Activated T-helper 9 cell treated with anti-CD3 and anti-CD28 coated beads, Interleukin-2, amount 50 U/mL, for 16 hours (primary cell): ENCODE results near the gene ESAM.
A peak's percentile ranks its signal among the peaks of the same experiment; 100 is the strongest.

Experiments
- DNase-seq: peaks from one replicate; pipeline ENCODE4 v3.0.0-alpha.2; 2020; ENCODE audit warnings: low read depth

The ESAM gene, protein sequence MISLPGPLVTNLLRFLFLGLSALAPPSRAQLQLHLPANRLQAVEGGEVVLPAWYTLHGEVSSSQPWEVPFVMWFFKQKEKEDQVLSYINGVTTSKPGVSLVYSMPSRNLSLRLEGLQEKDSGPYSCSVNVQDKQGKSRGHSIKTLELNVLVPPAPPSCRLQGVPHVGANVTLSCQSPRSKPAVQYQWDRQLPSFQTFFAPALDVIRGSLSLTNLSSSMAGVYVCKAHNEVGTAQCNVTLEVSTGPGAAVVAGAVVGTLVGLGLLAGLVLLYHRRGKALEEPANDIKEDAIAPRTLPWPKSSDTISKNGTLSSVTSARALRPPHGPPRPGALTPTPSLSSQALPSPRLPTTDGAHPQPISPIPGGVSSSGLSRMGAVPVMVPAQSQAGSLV

DNA sequence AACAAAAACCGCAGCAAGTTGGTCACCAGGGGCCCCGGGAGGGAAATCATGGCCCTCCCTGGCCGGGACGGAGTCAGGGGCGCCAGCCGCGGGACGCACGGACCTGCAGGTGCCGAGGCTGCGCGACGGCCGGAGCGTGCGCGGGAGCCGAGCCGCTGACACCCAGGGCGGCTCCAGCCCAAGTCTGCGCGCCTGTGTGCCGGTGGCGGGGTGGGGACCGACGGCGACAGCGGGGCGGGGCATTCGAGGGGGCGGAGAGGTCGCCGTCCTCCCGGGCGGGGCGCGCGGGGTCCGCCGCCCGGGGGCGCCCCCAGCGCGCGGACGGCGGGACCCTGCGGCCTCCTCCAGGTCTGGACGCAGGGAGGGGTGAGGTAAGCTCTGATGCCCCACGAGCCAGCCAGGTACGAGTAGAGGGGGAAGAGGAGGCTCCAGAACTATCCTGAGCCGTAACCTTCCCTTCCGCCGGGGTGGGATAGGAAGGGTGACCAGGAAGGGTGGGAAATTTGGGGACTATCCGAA lies at the start of gene ESAM:
Gene ESAM, minus strand, starts transcription at position 186 of the 519 bp plus-strand sequence. Its CDS starts 136 bp downstream, at position 50.
- DNase-seq: peak; percentile 58

DNA sequence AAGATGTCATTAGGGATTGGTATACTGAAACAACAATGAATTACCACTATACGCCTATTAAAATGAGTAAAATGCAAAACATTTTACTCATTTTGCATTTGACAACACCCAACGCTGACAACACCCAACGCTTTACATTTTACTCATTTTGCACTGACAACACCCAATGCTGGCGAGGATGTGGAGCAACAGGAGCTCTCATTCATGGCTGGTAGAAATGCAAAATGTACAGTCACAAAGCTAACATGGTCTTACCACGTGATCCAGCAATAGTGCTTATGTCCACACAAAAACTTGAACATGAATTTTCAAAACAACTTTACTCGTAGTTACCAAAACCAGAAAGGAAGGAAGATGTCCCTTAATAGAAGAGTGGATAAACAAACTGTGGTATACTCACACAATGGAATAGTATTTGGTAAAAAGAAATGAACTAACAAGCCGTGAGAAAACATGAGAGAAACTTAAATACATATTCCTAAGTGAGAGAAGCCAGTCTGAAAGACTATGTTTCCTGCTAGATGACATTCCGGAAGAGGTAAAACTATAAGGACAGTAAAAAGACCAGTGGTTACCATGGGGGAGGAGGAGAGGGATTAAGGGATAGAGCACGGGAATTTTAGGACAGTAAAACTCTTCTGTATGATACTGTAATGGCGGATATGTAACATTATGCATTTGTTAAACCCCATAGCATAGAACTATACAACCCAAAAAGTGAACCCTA lies 49.5 kb upstream of the ESAM start:
- no peak for DNase-seq

DNA sequence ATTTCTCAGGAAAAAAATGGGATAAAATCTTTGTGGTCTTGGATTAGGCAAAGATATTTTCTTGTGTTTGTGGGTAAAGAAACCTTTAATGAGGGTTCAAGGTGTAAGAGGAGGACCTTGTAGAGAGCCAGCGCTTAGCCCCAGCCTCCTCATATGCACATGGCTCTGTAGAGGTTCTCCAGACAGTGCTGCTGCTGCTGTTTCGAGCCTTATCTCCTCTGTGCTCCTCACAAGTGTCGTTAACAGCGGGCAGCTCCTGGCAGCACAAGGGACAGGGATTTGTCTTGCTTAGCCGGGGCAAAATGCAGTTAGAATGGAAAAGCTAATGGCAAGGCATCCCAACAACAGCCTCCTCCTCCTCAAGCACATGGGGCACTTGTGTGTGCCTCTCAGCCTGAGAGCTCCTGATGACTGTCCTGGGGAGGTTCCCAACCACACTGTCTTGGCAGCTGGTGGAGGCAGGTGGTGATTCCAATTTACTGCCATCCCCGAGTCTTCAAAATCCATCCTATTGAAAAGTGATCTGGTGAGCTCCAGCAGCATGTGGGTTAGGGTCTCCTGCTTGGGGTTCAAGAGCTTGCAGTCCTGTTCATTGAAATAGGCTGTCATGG lies 45.7 kb upstream of the ESAM start:
- no peak for DNase-seq

DNA sequence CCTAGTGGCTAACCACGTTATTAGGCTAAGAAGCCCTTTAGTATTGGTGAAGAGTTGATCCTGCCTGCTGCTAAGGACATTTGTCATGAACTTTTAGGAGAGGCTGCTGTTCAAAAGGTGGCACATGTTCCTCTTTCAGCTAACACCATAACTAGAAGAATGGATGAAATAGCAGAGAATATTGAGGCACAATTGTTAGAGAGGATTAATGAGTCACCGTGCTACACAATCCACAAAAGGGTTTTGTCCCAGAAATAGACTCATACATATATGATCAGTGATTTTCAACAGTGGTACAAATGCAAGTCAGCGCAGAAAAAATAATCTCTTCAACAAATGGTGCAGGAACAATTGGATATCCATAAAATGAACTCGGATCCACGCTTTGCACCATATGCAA lies 45.1 kb upstream of the ESAM start:
- no peak for DNase-seq

DNA sequence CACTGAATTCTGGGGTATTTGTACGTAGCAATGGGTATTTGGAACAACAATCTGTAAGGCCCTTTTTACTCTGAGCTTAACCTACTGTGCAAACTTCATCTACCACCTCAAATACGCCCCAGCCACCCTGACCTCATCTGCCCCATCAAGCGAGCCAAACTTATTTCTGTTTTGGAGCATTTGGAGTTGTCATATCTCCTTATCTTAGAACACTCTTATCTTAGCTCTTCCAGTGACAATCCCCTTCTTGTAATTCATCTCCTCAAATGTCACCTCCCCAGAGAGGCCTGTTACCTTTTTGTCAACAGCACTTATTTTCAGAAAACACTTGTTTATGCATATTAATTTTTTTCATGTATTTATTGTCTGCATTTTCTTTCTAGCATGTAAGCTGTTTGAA lies 42.8 kb upstream of the ESAM start:
- DNase-seq: no peak

DNA sequence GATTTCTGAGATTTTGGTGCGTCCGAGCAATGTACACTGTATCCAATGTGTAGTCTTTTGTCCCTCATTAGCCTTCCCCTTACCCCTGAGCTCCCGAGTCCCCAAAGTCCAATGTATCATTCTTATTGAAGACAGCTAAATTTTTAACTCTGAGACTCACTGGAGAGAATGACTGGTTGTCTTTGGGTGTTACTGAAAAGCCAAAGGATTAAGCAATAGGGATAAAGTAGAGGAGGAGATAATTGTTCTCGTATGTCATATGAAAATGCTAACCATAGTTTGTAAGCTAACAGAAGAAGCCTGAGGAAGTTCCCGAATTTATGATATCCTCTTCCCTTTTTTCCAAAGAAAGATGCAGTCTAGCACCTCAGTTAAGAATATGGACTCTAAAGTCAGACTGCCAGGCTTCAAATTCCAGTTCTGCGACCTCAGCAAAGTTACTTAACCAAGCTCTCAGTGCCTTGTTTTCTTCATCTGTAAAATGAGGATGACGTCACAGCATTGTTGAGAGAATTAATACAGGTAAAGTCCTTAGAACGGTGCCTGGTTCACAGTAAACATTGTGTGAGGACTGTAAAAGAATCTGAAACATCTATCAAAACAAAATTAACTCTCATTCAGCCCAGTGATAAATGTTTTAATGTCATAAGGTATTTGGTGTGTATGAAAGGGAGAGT lies 39.7 kb upstream of the ESAM start:
- DNase-seq: no peak

DNA sequence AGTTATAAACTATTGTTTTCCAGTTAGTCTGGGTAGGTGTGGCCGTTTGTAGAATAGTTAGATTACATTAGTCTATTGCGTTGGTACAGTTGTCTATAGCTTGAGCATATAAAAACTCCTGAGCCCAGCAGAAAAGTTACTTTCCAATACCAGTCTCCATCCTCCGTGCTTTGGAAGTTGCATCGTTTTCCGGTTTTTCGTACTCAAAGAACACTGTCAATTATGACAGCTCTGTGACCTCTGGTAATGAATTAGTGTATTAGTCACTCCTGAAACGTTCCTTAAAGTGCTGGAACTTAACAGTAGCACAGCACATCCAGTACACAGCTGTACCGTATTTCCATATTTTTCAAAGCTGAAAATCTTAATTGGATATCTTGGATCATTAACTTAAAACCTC lies 38.9 kb upstream of the ESAM start:
- DNase-seq: no peak

DNA sequence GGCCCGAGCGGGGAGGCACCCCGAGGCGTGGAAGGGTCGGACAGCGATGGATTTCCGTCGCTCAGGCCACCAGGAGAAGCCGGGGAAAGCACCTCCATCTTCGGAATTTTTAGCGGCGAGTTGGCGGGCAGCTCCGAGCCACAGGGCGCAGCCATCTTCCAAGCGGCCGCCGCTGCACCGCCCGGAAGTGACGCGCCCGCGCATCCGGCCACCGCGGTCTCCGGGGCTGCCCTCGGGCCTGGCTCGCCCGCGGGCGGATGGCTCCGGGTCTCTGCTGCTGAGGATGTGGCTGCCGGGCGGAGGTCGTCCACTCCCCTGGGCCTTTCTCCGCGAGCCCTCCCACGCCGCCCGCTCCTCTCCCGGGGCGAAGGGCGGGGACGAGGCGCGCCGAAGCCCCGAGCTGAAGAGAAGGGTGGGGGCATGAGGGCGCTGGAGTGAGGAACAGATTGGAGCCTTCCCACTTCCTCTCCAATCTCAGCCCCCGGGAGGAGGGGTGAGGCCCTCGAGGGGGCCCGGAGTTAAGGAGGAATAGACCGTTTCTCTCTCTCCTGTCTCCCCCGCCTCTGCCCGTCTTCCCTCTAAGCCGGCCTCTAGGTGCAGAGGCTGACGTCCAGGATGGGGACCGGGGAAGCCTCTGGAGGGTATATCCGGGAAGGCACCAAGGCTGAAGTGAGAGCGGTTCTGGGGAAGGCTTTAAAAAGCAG lies 38.3 kb upstream of the ESAM start, which contains the start of gene MSANTD2:
Gene MSANTD2, minus strand, starts transcription at position 181 of the 704 bp plus-strand sequence. Its CDS starts 26 bp downstream, at position 155.
- DNase-seq: peak; percentile 71

DNA sequence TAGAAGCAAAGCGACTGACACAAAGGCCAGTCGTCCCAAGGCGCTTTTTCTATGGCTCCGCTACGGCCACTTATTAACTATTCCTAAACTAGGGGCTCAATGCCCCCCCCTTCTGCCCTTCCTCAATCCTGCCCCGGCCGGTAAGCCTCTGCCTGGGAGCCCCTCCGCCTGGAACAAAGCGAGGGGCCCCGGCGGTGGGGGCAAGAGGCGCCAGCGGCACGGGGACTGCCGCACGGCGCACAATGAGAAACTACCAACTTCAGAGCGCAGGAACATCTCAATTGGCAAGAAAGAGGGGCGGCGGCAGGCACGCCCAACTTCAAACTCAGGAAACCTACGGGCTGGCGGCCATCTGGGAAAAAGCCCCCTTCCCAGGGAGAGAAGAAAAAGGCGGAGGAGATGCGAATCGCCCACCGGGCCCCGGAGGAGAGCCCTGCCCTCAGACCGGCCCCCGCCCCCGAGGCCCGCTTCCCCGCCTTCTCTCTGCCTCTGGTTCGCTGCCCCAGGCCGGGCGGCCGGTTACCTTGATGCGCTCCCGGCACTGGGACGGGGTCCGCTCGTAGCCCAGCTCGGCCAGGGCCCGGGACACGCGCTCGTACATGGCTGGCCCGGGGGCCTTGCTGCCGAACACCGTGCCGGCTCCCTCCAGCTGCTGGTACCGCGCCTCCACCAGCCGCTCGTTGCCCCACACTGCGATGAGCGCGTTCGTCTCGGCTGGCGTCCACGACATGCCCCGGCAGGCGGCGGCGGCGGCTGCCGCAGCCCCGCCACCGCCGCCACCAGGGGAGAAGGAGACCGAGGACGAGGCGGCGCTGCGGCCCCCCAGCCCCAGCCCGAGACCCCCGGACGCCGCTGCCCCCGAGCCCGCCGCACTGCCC lies 37.5 kb upstream of the ESAM start:
- DNase-seq: peak; percentile 29

DNA sequence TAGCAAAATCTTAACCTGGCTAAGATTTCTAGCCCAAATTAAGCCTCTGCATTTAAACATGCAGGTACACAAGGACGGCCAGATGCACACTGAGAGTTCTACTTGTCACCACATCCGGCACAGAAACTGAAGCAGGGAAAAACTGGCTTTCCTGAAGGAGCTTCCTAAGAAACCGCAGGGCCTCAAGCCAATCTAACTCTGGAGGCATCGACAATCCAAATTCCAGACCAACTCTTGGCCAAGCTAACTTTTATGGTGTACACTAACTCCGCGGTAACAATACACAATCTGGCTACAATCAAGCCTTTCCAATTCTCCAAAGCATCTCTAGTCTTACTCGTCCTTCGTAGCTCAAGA lies 36.9 kb upstream of the ESAM start:
- DNase-seq: no peak

DNA sequence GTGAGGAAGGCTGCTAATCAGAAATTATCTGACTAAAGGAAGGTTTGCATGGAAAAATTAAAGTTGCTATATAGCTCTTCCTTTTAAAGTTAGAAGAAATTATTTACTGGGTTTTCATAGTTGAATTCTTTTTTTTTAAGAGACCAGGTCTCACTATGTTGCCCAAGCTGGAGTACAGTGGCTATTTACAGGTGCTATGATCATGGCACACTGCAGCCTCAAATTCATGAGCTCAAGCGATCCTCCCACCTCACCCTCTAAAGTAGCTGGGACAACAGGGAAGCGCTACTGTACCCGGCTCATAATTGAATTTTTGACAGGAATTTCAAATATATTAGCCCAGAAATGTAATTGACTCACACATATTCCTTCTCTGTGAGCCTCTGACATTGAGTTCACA lies 34.2 kb upstream of the ESAM start:
- DNase-seq: no peak

DNA sequence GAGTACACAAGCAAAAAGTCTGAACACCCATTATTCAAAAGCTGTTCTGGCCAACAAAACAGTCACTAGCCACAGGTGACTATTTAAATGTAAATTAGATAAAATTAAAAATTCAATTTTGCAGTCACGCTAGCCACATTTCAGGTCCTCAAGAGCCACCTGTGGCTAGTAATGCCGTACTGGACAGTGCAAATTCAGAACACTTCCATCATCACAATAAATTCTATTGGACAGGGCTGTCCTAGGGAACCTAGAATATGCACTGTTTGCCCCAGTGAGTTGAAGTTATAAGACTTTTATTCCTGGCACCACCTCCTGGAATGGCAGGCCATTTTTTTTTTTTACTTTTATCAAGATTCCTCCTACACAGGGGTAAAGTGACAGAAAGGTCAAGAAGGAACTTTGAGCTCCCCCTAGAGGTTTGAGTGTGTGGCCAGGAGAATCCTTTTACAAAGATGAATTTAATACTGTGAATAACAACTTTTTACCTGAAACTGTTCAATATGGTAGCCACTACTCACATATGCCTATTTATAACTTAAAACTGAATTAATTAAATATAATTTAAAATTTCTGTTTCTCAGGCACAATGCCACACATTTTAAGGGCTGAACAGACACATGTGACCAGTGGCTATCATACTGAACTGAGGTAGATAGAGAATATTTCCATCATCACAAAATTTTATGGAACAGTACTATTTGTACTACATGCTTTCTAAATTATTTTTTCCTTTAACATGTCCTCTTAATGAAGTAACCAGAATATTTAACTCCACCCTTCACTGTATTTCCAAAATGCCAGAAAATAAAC lies 31.6 kb upstream of the ESAM start:
- no peak for DNase-seq

DNA sequence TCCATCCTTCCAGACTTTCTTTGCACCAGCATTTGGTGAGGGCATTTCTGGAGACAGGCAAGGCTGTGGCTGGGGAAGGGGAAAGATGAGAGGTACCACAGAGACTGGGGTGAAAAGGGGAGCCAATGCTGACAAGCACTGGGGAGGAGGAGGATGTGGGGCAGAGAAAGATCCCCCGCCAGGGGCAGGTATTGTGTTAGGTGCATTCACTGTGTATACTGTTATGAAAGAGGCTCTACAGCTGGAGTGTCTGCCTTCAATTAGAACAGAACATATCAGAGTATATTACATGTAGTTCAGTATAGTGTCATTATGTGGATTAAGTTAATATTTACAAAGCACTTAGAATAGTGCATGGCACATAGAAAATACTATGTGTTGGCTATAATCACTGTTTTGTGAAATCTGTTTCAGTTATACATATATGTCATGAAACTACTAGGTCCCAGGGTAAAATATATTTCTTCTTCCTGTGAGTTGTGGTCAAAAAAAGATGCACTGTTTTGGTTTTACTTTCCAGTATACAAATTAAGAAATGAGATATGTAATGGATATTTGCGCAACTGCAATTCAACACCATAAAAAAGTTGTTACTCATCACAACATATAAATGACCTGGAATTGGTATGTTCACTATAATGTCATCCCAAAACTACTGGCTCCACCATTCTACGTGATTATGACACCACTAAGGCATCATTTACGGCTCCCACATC lies 29.7 kb upstream of the ESAM start:
- DNase-seq: no peak

DNA sequence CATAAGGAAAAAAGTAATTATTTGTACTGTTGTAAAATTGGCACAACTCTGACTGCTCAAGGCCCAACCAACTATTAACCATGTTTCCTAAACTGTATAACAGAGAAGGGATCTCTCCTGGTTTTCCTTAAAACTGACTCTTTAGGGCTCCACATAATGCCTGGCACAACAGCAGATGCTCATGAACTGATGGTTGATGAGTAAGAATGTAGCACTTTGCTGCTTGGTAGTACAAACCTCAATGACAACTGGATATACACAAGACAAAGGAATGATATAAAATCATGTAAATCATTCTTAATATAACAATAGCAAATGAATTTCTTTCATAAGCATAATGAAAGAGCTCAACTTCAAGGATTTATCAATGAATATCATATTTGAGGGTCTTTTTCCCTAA lies 26.4 kb upstream of the ESAM start:
- DNase-seq: no peak

DNA sequence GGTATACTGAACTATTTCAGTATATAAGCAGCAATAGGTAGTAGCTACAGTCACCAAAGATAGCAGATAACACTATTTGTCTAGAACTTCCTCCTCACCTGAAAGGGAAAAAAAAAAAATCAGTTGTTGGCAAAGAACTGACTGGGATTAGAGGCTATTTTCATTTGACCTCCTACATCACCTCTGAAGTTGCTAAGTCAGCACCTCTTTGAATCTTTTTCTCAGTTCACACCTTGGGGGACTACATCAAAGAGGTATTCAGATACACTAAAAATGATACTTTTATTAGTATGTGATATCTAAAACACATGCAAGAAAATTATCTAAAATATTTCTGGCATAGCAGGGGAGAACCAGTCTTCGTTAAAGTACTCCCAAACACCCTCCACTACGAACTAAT lies 22.0 kb upstream of the ESAM start:
- DNase-seq: no peak

DNA sequence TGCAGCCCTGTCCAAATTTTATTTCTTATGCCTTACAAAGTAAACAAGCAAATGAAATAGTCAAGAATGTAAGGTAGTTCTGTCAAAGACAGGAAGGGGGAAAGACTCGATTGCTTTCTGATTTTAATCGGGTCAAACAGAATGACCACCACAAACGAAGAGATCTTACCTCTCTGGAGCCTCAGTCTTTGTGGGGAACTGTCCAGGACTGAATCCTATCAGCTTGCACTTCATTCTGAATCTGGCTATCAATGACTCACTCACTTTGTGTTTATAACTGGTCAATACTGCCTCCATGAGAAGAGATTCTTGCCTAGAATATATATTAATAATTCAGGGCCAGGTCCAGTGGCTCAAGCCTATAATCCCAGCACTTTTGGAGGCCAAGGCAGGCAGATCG lies 20.9 kb upstream of the ESAM start:
- no peak for DNase-seq

DNA sequence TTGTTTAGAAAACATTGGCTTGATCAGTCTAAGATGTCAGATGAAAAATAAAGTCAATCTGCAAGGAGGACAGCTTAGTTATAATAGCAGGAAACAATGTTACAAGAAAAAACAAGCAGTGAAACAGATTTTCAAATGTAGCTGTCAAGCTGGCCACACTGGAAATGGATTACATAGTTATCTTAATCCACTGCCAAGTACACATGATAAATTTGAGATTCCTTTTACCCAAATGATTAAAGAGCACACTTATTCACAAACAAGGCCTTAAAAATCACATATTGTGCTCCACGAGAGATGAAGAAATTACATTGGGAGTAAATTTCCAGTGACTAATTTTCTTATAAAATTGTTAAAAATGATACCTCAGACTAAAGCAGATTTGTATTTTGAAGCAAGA lies 17.5 kb upstream of the ESAM start:
- no peak for DNase-seq

DNA sequence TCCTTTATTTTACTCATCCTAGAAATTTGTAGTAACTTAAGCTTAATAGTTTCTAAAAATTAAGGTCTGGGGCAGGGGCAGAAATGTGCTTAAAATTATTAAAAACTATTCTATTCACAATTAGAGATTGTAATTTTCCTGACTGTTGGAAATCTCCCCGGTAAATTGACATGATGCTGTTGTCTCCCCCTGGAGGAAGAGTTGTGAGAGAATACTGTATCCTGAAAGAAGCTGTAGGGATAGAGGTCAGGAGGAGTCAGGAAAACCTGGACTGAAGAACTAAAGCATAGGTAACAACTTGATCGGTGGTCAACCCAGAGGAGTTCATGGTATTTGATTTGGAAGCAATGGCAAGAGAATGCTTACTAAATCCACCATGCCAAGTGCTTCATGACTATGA lies 16.2 kb upstream of the ESAM start:
- no peak for DNase-seq
